Kidney glomerular epithelial cell (primary cell): ENCODE measurements around the gene NBPF3.
"Not testable (repeated sequence)": the region's sequence is repeated elsewhere in the genome, so short reads cannot be mapped to it uniquely, and the experiment has no call there.

Experiments
- DNase-seq: peaks from one replicate; lab custom pipeline; 2025; lab: John Stamatoyannopoulos, UW

NBPF3 gene

GRCh38 chr1:21438646-21439312 lies 1.2 kb upstream of the NBPF3 start:
- DNase-seq, result not testable (repeated sequence)

- DNase-seq, result no peak
Measured at GRCh38 chr1:21439345-21439720, 604 bp upstream of the NBPF3 start.

- DNase-seq, result not testable (repeated sequence)
Measured at GRCh38 chr1:21440630-21441125, 741 bp downstream of the NBPF3 start.

GRCh38 chr1:21446647-21447046 lies 6.7 kb downstream of the NBPF3 start:
- not testable (repeated sequence) for DNase-seq

- DNase-seq, result no peak
Measured at GRCh38 chr1:21447311-21447710, 7.4 kb downstream of the NBPF3 start.

- no peak for DNase-seq
Measured at GRCh38 chr1:21449906-21450305, 10.0 kb downstream of the NBPF3 start.

- DNase-seq, result no peak
Measured at GRCh38 chr1:21451212-21451611, 11.3 kb downstream of the NBPF3 start.

GRCh38 chr1:21451981-21452411 lies 12.1 kb downstream of the NBPF3 start:
- no peak for DNase-seq

- DNase-seq, result peak; percentile 19
Measured at GRCh38 chr1:21453964-21454614, 14.2 kb downstream of the NBPF3 start.

- not testable (repeated sequence) for DNase-seq
Measured at GRCh38 chr1:21454904-21455303, 15.0 kb downstream of the NBPF3 start.

- no peak for DNase-seq
Measured at GRCh38 chr1:21457654-21458053, 17.7 kb downstream of the NBPF3 start.

GRCh38 chr1:21465127-21465526 lies 25.2 kb downstream of the NBPF3 start:
- not testable (repeated sequence) for DNase-seq

GRCh38 chr1:21467946-21468345 lies 28.0 kb downstream of the NBPF3 start:
- not testable (repeated sequence) for DNase-seq

- no peak for DNase-seq
Measured at GRCh38 chr1:21468599-21468998, 28.7 kb downstream of the NBPF3 start.

GRCh38 chr1:21469581-21469980 lies 29.6 kb downstream of the NBPF3 start:
- DNase-seq, result no peak

- no peak for DNase-seq
Measured at GRCh38 chr1:21472861-21473260, 32.9 kb downstream of the NBPF3 start.

- DNase-seq, result no peak
Measured at GRCh38 chr1:21478356-21478755, 38.4 kb downstream of the NBPF3 start.

- DNase-seq, result not testable (repeated sequence)
Measured at GRCh38 chr1:21483881-21484280, 43.9 kb downstream of the NBPF3 start.

GRCh38 chr1:21489146-21489545 lies 49.2 kb downstream of the NBPF3 start:
- DNase-seq, result no peak

GRCh38 chr1:21490774-21491487 lies 51.0 kb downstream of the NBPF3 start:
- DNase-seq, result no peak

GRCh38 chr1:21491488-21492355 lies 51.8 kb downstream of the NBPF3 start:
- no peak for DNase-seq

GRCh38 chr1:21492356-21492625 lies 52.4 kb downstream of the NBPF3 start:
- DNase-seq, result no peak
